Effector CD8-positive, alpha-beta T cell (primary cell): ENCODE results near the gene SBNO2.
A peak's percentile ranks its signal among the peaks of the same experiment; 100 is the strongest.

Experiments used
- DNase-seq: peaks from one replicate; lab custom pipeline; 2025; lab: John Stamatoyannopoulos, UW

Gene SBNO2

GRCh38 chr19:1089891-1090290 is 84.2 kb downstream of the SBNO2 start:
- peak; percentile 38 for DNase-seq

DNA sequence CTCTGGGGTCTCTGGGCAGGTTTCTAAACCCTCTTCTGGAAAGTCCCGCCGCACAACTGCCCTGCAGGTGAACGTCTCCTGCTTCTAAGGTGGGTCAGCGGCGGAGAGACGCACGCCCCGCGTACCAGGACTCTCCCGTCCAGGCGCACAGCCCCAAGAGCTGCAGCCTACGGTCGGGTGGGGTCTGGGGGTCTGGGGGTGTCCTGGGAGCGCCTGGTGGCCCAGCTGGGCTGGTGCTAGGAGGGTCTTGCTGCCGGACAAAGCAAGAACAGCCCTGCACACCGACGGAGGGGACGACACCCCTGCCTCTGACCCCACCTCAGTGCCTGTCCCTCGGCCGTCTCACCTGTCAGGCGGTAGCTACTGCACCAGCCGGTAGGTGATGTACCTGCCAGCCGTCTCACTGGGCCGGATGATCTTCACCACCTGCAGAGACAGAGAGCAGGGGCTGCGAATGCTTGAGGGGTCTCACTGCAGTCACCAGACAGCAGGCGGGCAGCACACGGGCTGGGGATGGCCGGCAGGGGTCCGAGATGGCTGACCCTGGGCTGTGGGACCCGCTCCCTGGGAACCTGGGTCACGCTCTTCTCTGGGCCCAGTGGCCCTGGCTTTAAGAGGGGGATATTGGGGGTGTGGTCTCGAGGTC is 84.8 kb downstream of the SBNO2 start:
- DNase-seq: no peak

GRCh38 chr19:1088416-1089010 is 85.6 kb downstream of the SBNO2 start:
- DNase-seq: peak; percentile 32

DNA sequence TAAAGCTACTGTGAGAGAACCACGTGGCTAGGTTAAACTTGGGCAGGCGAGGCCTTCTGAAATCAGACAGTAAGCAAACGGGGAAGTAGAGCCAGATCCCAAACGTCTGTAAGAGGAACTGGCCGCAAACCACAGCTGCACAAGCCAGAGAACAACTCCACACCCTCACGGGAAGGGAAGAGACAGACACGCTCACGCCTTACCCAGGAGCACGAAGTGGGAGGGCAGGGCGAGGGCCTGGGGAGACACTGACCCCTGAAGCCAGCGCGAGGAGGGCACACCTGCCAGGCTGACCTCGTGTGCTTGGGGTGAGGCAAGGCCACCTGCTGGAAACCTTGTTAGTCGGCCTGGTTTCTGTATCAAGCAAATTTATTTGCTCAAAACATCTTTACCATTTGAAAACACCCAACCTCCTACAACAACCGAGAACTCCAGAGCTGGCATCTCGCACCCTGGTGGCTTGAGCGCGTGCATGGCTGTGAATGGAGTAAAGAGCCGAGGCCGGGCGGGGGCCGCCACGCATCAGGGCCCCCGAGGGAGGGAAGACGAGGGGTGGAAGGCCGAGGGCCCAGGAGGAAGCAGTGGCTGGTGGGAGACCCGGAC is 86.2 kb downstream of the SBNO2 start:
- DNase-seq: no peak

DNA sequence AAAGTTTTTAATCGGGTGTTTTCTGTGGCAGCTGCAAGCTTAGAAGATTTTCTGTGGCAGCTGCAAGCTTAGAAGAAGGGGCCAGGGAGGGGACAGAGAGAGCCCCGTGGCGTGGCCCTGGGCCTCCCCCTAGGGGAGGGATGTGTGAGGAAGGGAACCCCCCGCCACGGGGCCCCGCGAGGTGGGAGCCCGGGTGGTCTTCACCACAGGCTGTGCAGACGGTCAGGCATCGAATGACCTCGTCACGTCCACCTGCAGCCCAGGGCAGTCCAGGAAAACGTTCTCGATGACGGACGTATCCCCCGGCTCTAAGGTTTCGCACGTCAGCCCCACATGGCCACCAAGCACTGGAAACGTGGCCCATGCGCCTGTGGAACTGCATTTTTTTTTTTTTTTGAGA is 87.5 kb downstream of the SBNO2 start:
- no peak for DNase-seq

- no peak for DNase-seq
Observed at GRCh38 chr19:1085676-1086442, 88.2 kb downstream of the SBNO2 start.

DNA sequence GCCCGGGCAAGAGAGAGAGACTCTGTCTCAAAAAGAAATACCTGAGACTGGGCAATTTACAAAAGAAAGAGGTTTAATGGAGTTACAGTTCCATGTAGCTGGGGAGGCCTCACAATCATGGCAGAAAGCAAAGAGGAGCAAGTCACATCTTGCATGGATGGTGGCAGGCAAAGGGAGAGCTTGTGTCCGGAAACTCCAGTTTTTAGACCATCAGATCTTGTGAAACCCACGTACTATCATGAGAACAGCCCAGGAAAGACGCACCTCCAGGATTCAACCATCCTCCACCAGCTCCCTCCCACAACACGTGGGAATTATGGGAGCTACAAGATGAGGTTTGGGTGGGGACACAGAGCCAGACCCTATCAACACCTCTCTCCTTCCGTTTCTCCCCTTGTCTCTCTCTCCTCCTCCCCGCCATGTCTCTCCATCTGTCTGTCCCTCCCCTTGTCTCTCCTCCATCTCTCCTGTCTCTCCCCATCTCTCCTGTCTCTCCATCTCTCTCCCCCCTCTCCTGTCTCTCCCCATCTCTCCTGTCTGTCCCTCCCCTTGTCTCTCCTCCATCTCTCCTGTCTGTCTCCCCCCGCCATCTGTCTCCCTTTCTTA is 88.9 kb downstream of the SBNO2 start:
- DNase-seq: no peak

- DNase-seq: no peak
Observed at GRCh38 chr19:1084024-1084868, 89.8 kb downstream of the SBNO2 start.

DNA sequence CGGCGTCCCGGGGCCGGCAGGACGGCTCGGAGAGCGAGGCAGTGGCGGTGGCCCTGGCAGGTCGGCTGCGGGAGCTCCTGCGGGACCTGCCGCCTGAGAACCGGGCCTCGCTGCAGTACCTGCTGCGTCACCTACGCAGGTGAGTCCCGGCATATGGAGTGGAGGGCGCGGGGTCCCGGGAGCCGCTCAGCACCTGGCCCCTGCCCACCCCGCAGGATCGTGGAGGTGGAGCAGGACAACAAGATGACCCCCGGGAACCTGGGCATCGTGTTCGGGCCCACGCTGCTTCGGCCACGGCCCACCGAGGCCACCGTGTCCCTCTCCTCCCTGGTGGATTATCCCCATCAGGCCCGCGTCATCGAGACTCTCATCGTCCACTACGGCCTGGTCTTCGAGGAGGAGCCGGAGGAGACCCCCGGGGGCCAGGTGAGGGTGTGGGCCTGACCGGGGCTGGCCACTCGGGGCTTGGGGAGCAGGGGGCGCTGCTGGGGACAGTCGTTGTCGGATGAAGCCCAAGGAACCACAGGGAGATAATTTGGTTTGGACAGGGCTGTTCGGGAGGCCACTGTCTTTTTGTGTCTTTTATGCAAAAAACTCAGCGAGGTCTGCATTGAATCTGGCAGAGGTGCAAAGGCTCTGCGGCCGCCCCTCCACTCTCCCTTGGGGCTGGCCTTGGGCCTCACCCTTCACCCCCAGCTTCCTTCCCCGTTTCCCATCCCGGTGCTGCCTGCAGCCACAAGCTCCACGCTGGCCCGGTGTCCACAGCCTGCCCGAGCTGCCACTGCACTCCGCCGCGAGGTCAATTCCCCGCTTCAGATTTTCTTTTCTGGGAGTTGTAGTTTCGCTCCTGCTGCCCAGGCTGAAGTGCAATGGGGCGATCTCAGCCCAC is 90.9 kb downstream of the SBNO2 start:
- no peak for DNase-seq

GRCh38 chr19:1082165-1082927 is 91.7 kb downstream of the SBNO2 start:
- peak; percentile 79 for DNase-seq

GRCh38 chr19:1081301-1082164 is 92.5 kb downstream of the SBNO2 start:
- no peak for DNase-seq

DNA sequence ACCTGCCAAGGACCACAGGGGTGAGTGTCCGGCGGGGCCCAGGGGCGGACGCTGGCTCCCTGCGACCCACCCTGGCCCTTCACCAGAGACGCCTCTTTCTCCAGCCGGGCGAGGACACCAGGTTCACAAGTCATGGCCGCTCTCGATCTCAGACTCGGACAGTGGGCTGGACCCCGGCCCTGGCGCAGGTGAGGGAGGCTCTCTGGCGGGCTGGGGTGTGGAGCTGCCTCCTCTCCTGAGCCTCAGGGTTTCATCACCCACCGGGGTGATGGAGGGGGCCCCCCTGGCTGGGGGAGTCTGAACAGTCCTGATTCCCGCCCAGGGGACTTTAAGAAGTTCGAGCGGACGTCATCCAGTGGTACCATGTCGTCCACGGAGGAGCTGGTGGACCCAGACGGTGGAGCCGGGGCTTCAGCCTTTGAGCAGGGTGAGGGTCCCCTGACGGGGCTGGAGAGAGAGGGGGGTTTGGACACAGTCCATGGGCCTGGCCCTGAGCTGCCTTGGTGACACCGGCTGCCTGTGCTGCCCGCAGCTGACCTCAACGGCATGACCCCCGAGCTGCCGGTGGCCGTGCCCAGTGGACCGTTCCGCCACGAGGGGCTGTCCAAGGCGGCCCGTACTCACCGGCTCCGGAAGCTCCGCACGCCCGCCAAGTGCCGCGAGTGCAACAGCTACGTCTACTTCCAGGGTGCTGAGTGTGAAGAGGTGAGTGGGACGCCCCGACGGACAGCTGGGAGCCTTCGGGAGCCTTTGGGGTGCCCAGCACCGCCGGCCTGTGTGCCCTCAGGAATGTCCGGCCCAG is 93.5 kb downstream of the SBNO2 start:
- DNase-seq: no peak

DNA sequence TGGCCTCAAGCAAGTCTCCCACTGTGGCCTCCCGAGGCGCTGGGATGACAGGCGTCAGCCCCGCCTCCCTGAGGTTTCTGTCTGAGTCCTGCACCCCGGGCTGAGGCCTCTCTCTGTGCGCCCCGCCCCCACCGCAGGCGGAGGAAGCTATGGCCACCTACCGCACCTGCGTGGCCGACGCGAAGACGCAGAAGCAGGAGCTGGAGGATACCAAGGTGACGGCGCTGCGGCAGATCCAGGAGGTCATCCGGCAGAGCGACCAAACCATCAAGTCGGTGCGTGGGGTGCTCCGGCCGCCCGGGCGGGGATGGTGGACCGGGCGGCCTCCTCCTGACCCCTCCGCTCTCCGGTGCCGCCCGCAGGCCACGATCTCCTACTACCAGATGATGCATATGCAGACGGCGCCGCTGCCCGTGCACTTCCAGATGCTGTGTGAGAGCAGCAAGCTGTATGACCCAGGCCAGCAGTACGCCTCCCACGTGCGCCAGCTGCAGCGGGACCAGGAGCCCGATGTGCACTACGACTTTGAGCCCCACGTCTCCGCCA is 94.4 kb downstream of the SBNO2 start:
- DNase-seq: peak; percentile 25

DNA sequence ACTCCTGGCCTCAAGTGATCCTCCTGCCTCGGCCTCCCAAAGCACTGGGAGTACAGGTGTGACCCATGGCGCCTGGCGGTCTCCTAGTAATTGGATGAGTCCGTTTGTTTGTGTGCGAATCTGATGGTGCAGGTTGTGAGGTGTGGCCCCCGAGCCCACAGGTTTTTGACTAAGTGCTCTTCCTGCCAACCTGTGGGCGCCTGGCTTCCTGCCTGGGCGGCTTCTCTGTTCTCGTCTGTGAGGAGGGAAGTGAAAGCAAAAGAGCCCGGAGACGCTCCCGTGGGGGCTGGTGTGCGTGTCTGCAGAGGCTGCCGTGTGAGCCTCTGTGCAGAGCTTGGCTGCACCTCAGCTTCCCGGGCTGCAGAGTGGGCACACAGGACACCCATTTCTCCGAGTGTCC is 97.1 kb downstream of the SBNO2 start:
- DNase-seq: peak; percentile 82

DNA sequence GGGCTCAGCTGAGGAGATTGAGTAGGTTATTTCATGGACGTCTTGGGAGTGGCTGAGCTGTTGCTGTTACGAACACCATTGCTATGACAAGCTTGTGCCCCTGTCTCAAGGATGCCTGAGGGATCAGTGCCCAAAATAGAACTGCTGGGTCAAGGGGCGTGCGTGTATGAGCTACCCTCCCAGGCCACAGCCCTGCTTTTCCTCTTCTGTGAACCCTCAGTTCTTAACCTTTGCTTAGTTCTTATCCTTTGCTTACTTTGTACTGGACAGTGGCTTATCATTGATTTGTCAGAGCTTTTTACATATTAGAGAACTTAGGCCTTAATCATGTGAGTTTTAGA is 98.1 kb downstream of the SBNO2 start:
- DNase-seq: no peak

GRCh38 chr19:1074544-1075283 is 99.4 kb downstream of the SBNO2 start:
- DNase-seq: peak; percentile 94

- no peak for DNase-seq
Observed at GRCh38 chr19:1073956-1074517, 100.0 kb downstream of the SBNO2 start.
